Upper lobe of left lung (tissue), 6 donors: Measurements from ENCODE around the gene GNAO1. TPM values are rescaled to one million over a fixed set of nuclear protein-coding genes. Genes with fewer than 3 reads are reported as not detected.

Source experiments
- ATAC-seq, 2 donors: fragments of 200-7000 bp; cut with Tn5 transposase; one replicate each; pipeline ENCODE4 v1.9.1; 2022; ENCODE audit warnings: mild to moderate bottlenecking in 2 of 2, moderate library complexity in 2 of 2; ENCODE audit not compliant: low FRiP score in 2 of 2
- DNase-seq, 2 donors: peaks; one replicate each; pipeline ENCODE4 v3.0.0-alpha.2; 2019 to 2020
- H3K27ac ChIP-seq, 4 donors: fragments of 200-600 bp; sonication (generic); one replicate each; pipeline ENCODE4 v1.5.1; 2016 to 2019
- H3K27me3 ChIP-seq, 4 donors: fragments of 200-600 bp; sonication (generic); one replicate each; pipeline ENCODE4 v1.5.1; 2017 to 2019
- H3K36me3 ChIP-seq, 4 donors: fragments of 200-600 bp; sonication (generic); one replicate each; pipeline ENCODE4 v1.5.1; 2016 to 2019
- H3K4me1 ChIP-seq, 4 donors: fragments of 200-600 bp; sonication (generic); one replicate each; pipeline ENCODE4 v1.5.1; 2018 to 2019
- H3K4me3 ChIP-seq, 4 donors: fragments of 200-600 bp; sonication (generic); one replicate each; pipeline ENCODE4 v1.5.1; 2017 to 2019; ENCODE audit warnings: mild to moderate bottlenecking in 2 of 4, moderate library complexity in 1 of 4
- H3K9me3 ChIP-seq, 4 donors: fragments of 200-600 bp; sonication (generic); one replicate each; pipeline ENCODE4 v1.5.1; 2018 to 2019
- EP300 ChIP-seq, 4 donors: sonication (generic); formaldehyde crosslinking; IDR thresholded peaks; one replicate each; pipeline ENCODE4 v1.5.1; 2017; ENCODE audit warnings: antibody characterized with exemption in 4 of 4, control low read depth in 2 of 4
- POLR2A ChIP-seq, 4 donors: fragments of 450-650 bp; IDR thresholded peaks; one replicate each; pipeline ENCODE4 v1.5.1; 2016 to 2017; ENCODE audit warnings: antibody characterized with exemption in 4 of 4, mild to moderate bottlenecking in 2 of 4
- POLR2AphosphoS5 ChIP-seq, 2 donors: sonication (generic); formaldehyde crosslinking; IDR thresholded peaks; one replicate each; pipeline ENCODE4 v1.5.1; 2017; ENCODE audit warnings: antibody characterized with exemption in 2 of 2
- WGBS, 2 donors: methylation state at CpG; one replicate each; pipeline ENCODE4 v1.1.5; 2017 to 2018; 5-methylcytosine and 5-hydroxymethylcytosine counted together
- total RNA-seq, 6 donors: library from RNA; depleted of rRNA in 4 of 6; stranded (reverse); fragments of >200 nt in 4 of 6; gene quantifications; one replicate each; pipeline versions ENCODE4 v1.1.0 to v1.2.1, GENCODE V29; 2016 to 2021
- TF ChIP-seq, protein P1 (sequence below), 6 experiments: fragments of 450-650 bp in 4 of 6; fragments of 200-600 bp in 2 of 6; sonication (generic) in 2 of 6; IDR thresholded peaks; one replicate each; pipeline ENCODE4 v1.5.1; 2016 to 2019; ENCODE audit warnings: antibody characterized with exemption in 6 of 6
- donor health status: DM: no; HTN: no; CAD: no; lungs with moderate emphysema.
- donor health status: DM: no; HTN: yes; CAD: no; lungs with severe emphysema.

Gene GNAO1
- total RNA-seq, 6 donors from 2014 or later = 0.46 to 2.7 (median 0.79) TPM; not detected in 1

- Histone ChIP-seq H3K9me3 (no peaks in the 10 kb centered on the region), H3K27me3 (no peaks in the 10 kb centered on the region), H3K36me3 (no peaks in the 10 kb centered on the region), H3K27ac (no peak overlapping the region), H3K4me1 (peaks cover 0 to 2% (median 0%) of the 10 kb centered on the region in 4 donors), H3K4me3 (no peak overlapping the region)
- 81 to 84% methylated on average over 1 of the region's 1 CpG for WGBS, 2 donors
- TF ChIP-seq POLR2A (IDR thresholded peaks at IDR 0.05) (no peak), EP300 (IDR thresholded peaks at IDR 0.05) (no peak), POLR2AphosphoS5 (IDR thresholded peaks at IDR 0.05) (no peak)
- TF ChIP-seq, protein P1, sequence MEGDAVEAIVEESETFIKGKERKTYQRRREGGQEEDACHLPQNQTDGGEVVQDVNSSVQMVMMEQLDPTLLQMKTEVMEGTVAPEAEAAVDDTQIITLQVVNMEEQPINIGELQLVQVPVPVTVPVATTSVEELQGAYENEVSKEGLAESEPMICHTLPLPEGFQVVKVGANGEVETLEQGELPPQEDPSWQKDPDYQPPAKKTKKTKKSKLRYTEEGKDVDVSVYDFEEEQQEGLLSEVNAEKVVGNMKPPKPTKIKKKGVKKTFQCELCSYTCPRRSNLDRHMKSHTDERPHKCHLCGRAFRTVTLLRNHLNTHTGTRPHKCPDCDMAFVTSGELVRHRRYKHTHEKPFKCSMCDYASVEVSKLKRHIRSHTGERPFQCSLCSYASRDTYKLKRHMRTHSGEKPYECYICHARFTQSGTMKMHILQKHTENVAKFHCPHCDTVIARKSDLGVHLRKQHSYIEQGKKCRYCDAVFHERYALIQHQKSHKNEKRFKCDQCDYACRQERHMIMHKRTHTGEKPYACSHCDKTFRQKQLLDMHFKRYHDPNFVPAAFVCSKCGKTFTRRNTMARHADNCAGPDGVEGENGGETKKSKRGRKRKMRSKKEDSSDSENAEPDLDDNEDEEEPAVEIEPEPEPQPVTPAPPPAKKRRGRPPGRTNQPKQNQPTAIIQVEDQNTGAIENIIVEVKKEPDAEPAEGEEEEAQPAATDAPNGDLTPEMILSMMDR (IDR thresholded peaks at IDR 0.05) = no peak
- ATAC-seq (no peak), DNase-seq (no peak)
These were observed 9.7 kb downstream of the GNAO1 start for GRCh38 chr16:56201030-56201429.

- Histone ChIP-seq H3K4me1 (peaks cover 0 to 2% (median 0%) of the 10 kb centered on the region in 4 donors), H3K27me3 (no peaks in the 10 kb centered on the region), H3K4me3 (no peak overlapping the region), H3K27ac (no peak overlapping the region), H3K9me3 (no peaks in the 10 kb centered on the region), H3K36me3 (no peaks in the 10 kb centered on the region)
- TF ChIP-seq EP300 (IDR thresholded peaks at IDR 0.05) (no peak), POLR2A (IDR thresholded peaks at IDR 0.05) (no peak)
- TF ChIP-seq, protein P1 (IDR thresholded peaks at IDR 0.05) = no peak
- no peak for ATAC-seq
- DNase-seq = no peak
These were observed 10.7 kb downstream of the GNAO1 start for GRCh38 chr16:56202036-56202435.

DNA sequence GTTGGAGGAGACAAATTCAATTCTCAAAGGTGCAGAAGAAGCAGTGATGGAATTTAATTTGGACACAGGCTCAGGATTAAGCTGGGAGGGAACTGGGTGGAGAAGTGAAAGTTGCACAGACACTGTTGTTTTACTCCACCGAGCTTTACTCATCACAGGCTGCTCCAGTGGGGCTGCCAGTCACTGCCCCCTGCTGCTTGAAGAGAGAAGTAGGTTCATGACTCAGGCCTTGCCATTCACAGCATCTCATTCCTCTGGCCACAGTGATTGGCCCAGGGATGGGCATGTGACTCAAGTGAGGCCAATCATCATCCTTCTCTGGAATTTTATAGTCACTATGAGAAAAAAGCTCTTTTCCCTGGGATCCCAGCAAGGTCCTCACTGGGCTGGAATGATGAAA is 11.8 kb downstream of the GNAO1 start:
- TF ChIP-seq EP300 (IDR thresholded peaks at IDR 0.05) = no peak
- TF ChIP-seq, protein P1 (IDR thresholded peaks at IDR 0.05) = peak in 2 of 6 experiments; percentile 15 to 17
- peak; percentile 56 to 88 for ATAC-seq
- Histone ChIP-seq H3K9me3 (no peaks in the 10 kb centered on the region), H3K4me1 (peaks cover 0 to 2% (median 0%) of the 10 kb centered on the region in 4 donors), H3K36me3 (no peaks in the 10 kb centered on the region), H3K27me3 (no peaks in the 10 kb centered on the region), H3K4me3 (no peak overlapping the region), H3K27ac (no peak overlapping the region)
- WGBS, 2 donors = 25 to 52% methylated on average over 1 of the region's 1 CpG
- DNase-seq = no peak

- Histone ChIP-seq H3K36me3 (no peaks in the 10 kb centered on the region), H3K9me3 (no peaks in the 10 kb centered on the region), H3K4me1 (peaks cover 0 to 2% (median 0%) of the 10 kb centered on the region in 4 donors), H3K27ac (no peak overlapping the region), H3K27me3 (no peaks in the 10 kb centered on the region), H3K4me3 (no peak overlapping the region)
- 75 to 79% methylated on average over 4 of the region's 4 CpGs for whole genome bisulfite sequencing, 2 donors
- DNase-seq (no peak), ATAC-seq (no peak)
- TF ChIP-seq POLR2A (IDR thresholded peaks at IDR 0.05) (no peak), POLR2AphosphoS5 (IDR thresholded peaks at IDR 0.05) (no peak), EP300 (IDR thresholded peaks at IDR 0.05) (no peak)
- TF ChIP-seq, protein P1 (IDR thresholded peaks at IDR 0.05) = no peak
These were observed 13.5 kb downstream of the GNAO1 start for GRCh38 chr16:56204816-56205215.

- Histone ChIP-seq H3K4me1 (peaks cover 0 to 3% (median 1%) of the 10 kb centered on the region in 4 donors), H3K27me3 (no peaks in the 10 kb centered on the region), H3K9me3 (no peaks in the 10 kb centered on the region), H3K27ac (no peak overlapping the region), H3K36me3 (no peaks in the 10 kb centered on the region), H3K4me3 (no peak overlapping the region)
- no peak for ATAC-seq
- TF ChIP-seq POLR2AphosphoS5 (IDR thresholded peaks at IDR 0.05) (no peak), POLR2A (IDR thresholded peaks at IDR 0.05) (no peak), EP300 (IDR thresholded peaks at IDR 0.05) (no peak)
- TF ChIP-seq, protein P1 (IDR thresholded peaks at IDR 0.05) = no peak
- no peak for DNase-seq
- 88 to 91% methylated on average over 1 of the region's 1 CpG for WGBS, 2 donors
These were observed 15.7 kb downstream of the GNAO1 start for GRCh38 chr16:56206951-56207350.
